Activated CD8-positive, alpha-beta T cell treated with anti-CD3 and anti-CD28 coated beads for 36 hours (primary cell): ENCODE measurements around the gene TDP1. TPM values are rescaled to one million over a fixed set of nuclear protein-coding genes. Genes with fewer than 3 reads are reported as not detected.

ENCODE experiments used
- ATAC-seq: fragments of 200-7000 bp; cut with Tn5 transposase; one replicate; pipeline ENCODE4 v1.10.0; 2021; ENCODE audit warnings: mild to moderate bottlenecking, moderate library complexity
- CTCF ChIA-PET: fragments of 350-600 bp; sonication (Branson Sonifier 250); formaldehyde crosslinking; loops from one replicate; lab custom pipeline; 2021; ENCODE audit warnings: antibody characterized with exemption; lab: Charles Lee
- POLR2A ChIA-PET: fragments of 350-600 bp; sonication (Branson Sonifier 250); formaldehyde crosslinking; loops from one replicate; lab custom pipeline; 2021; ENCODE audit warnings: antibody characterized with exemption; lab: Charles Lee
- DNase-seq: peaks from one replicate; pipeline ENCODE4 v3.0.0-alpha.2; 2020
- H3K27ac Mint-ChIP-seq: one replicate; pipeline ENCODE4 v1.8.0; 2021; ENCODE audit warnings: mild to moderate bottlenecking, mixed read lengths
- H3K27me3 Mint-ChIP-seq: one replicate; pipeline ENCODE4 v1.8.0; 2021; ENCODE audit warnings: mixed read lengths
- H3K36me3 Mint-ChIP-seq: one replicate; pipeline ENCODE4 v1.8.0; 2021; ENCODE audit warnings: low read depth, mixed read lengths
- H3K4me1 Mint-ChIP-seq: one replicate; pipeline ENCODE4 v1.8.0; 2021; ENCODE audit warnings: low read depth, mixed read lengths
- H3K4me3 Mint-ChIP-seq: one replicate; pipeline ENCODE4 v1.8.0; 2021; ENCODE audit warnings: mild to moderate bottlenecking, moderate library complexity, mixed read lengths
- H3K9me3 Mint-ChIP-seq: one replicate; pipeline ENCODE4 v1.8.0; 2021; ENCODE audit warnings: mixed read lengths
- intact Hi-C: fragments of 100-400 bp; cut with micrococcal nuclease; formaldehyde crosslinking; loops from one replicate; pipeline ENCODE4 v1.10.0; 2022
- total RNA-seq, 2 experiments: library from RNA; stranded (reverse); gene quantifications; one replicate each; pipeline ENCODE4 v1.2.3, GENCODE V29; 2021
- TF ChIP-seq, protein P1 (sequence below): fragments of 200-600 bp; IDR thresholded peaks from one replicate; pipeline ENCODE4 v1.8.0; 2022; ENCODE audit warnings: antibody characterized with exemption, mild to moderate bottlenecking

The TDP1 gene
- total RNA-seq, 2 experiments from 2014 or later, result 97.2 to 103 TPM

DNA sequence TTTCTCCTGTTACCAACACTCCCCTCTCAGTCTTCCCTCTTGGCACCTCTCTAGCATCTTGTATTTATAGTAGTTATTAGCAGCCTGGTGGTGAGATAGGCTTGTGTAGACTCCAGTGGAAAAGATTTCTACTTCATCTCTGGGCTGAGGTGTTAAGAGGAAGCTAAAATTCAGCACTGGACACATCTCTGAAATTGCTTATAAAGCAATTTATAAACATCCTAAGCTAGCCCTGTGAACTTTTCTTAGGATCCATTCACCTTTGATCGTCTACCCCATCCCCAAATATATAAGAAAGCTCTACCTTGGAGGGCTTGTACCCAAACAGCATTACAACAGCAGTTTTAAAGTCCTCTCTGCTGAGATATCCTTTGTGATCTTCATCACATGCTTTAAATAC, 2.1 kb upstream of the TDP1 start:
- TF ChIP-seq, protein P1, sequence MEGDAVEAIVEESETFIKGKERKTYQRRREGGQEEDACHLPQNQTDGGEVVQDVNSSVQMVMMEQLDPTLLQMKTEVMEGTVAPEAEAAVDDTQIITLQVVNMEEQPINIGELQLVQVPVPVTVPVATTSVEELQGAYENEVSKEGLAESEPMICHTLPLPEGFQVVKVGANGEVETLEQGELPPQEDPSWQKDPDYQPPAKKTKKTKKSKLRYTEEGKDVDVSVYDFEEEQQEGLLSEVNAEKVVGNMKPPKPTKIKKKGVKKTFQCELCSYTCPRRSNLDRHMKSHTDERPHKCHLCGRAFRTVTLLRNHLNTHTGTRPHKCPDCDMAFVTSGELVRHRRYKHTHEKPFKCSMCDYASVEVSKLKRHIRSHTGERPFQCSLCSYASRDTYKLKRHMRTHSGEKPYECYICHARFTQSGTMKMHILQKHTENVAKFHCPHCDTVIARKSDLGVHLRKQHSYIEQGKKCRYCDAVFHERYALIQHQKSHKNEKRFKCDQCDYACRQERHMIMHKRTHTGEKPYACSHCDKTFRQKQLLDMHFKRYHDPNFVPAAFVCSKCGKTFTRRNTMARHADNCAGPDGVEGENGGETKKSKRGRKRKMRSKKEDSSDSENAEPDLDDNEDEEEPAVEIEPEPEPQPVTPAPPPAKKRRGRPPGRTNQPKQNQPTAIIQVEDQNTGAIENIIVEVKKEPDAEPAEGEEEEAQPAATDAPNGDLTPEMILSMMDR, result no peak
- DNase-seq (no peak), ATAC-seq (no peak)
- H3K27me3 Mint-ChIP-seq, result no peaks in the 10 kb centered on the region
- POLR2A ChIA-PET, result no interaction called here
- peaks cover 24% of the 10 kb centered on the region for H3K4me1 Mint-ChIP-seq
- no peak overlapping the region for H3K27ac Mint-ChIP-seq
- H3K4me3 Mint-ChIP-seq, result peak overlapping the region; percentile 92
- CTCF ChIA-PET, result interaction anchor here (1.1 to 4.7 kb wide), 4 partner anchors 15 to 926 kb away, joined by 3 to 28 read pairs (median 12); no protein-coding TSS in a partner anchor
- H3K36me3 Mint-ChIP-seq, result peaks cover 27% of the 10 kb centered on the region
- intact Hi-C loops, result no loop called here
- H3K9me3 Mint-ChIP-seq, result peaks cover 4% of the 10 kb centered on the region

DNA sequence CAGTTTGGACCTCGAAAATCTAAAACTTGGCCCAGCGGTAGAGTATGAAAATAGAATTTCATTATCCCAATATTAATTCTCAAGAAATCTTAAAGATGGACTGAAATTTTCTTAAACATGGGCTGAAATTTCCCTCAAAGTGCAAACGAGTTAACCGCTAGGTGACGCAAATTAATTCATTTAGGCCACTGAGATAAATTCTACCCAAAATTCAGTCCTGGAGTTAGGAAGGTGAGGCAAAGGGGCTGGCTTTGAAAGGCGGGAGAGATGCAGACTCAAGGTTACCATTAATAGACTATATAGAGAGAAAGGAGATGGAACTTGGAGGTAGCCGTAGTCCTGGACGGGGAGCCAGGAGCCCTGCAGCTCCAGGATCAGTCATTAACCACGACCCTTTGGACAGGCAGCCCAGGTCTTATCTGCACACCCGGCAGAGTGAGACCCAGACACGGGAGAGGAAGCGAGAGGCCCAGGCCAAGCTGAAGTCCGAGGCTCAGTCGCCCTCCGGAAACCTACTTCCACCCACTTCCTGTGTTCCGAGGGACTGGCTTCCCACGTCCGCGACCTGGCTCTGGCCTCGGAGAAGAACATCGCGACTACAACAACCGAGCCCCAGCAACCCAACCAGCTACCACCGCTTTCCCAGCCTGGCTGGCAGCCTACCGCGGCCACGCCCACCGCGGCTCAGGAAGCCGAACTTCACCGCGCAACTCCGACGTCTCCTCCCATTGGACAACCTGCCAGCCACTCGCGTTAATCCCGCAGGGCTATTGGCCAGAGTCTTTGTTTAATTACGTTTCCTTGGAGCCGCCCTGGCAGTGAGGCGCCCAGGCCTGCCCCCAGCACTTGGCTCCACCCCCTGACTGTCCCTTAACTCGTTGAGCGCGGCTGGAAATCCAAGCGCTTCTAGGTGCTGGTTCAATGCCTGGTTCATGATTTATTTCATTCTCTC, 1.4 kb upstream of the TDP1 start, which contains the start of gene EFCAB11:
Gene EFCAB11 (minus strand): TSS at position 661 of the 952 bp plus-strand sequence. CDS start 70 bp downstream, at position 591.
- TF ChIP-seq, protein P1, result no peak
- CTCF ChIA-PET, result interaction anchor here (1.1 to 4.7 kb wide), 4 partner anchors 15 to 927 kb away, joined by 3 to 28 read pairs (median 12); no protein-coding TSS in a partner anchor
- ATAC-seq (peak; percentile 86), DNase-seq (peak; percentile 97)
- POLR2A ChIA-PET, result interaction anchor here (0.8 to 2.7 kb wide), 3 partner anchors 9 to 430 kb away, joined by 4 to 14 read pairs (median 4); no protein-coding TSS in a partner anchor
- Mint-ChIP-seq H3K27me3 (no peaks in the 10 kb centered on the region), H3K27ac (peak within 1 kb of the TSS; percentile 92), H3K4me3 (peak within 1 kb of the TSS; percentile 92), H3K9me3 (peaks cover 4% of the 10 kb centered on the region), H3K4me1 (peaks cover 31% of the 10 kb centered on the region), H3K36me3 (peaks cover 32% of the 10 kb centered on the region)
- intact Hi-C loops, result loop anchor here (5.0 kb wide), 1 partner anchor 337 kb away; no protein-coding TSS in a partner anchor

DNA sequence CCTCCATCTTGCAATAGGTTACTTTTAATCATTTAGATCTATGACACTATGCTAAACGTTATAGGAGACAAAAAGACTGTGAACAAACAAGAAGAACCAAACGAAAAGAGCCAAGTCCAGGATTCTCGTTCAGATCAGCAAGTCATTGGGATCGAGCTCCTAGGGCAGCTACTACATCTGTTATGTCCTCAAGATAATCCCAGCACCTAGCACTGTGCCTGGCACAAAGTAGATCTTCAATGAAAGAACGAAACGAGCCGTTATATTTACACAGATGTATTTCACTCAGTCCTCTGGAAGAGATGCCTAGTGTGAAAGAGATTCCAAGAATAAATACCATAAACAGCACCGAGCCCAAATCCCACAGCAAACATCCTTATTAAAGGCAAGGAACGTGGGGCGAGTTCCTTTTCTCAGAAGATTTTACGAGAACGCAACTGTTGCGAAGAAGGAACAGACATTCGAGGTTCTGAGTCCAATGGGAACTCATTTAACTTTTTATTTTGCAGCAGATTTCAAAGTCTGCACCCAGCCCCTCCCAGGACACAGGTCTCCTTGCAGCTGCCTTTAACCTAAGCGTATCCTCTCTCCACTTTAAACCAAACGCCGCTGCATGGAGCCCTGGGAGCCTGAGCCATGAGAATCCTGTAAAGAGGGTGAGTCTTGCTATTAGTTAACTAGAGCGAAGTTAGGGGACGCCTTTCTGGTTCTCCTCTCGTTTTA, 544 bp upstream of the TDP1 start:
- ChIA-PET POLR2A (interaction anchor here (0.8 to 2.7 kb wide), 5 partner anchors 8 to 429 kb away, joined by 3 to 14 read pairs (median 4); no protein-coding TSS in a partner anchor), CTCF (interaction anchor here (1.1 to 4.7 kb wide), 5 partner anchors 8 to 928 kb away, joined by 3 to 28 read pairs (median 4); no protein-coding TSS in a partner anchor)
- intact Hi-C loops, result loop anchor here (5.0 kb wide), 1 partner anchor 338 kb away; no protein-coding TSS in a partner anchor
- Mint-ChIP-seq H3K9me3 (peaks cover 4% of the 10 kb centered on the region), H3K4me1 (peaks cover 39% of the 10 kb centered on the region), H3K27me3 (no peaks in the 10 kb centered on the region), H3K36me3 (peaks cover 33% of the 10 kb centered on the region), H3K4me3 (peak overlapping the region; percentile 92), H3K27ac (peak overlapping the region; percentile 92)
- ATAC-seq (peak; percentile 8), DNase-seq (no peak)
- TF ChIP-seq, protein P1, result no peak

DNA sequence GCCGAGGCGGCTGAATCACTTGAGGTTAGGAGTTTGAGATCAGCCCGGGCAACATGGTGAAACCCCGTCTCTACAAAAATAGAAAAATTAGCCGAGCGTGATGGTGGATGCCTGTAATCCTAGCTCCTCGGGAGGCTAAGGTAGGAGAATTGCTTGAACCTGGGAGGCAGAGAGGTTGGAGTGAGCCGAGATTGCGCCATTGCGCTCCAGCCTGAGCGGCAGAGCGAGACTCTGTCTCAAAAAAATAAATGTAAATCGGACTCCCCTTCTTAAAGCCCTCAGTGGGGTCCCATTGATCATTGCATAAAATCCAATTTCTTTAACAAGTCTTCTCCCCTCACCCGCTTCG, 908 bp downstream of the TDP1 start:
- H3K36me3 Mint-ChIP-seq, result peaks cover 45% of the 10 kb centered on the region
- no peak for DNase-seq
- peak overlapping the region; percentile 94 for H3K27ac Mint-ChIP-seq
- intact Hi-C loops, result loop anchor here (5.0 kb wide), 1 partner anchor 339 kb away; no protein-coding TSS in a partner anchor
- H3K4me3 Mint-ChIP-seq, result peak overlapping the region; percentile 92
- no peaks in the 10 kb centered on the region for H3K27me3 Mint-ChIP-seq
- H3K9me3 Mint-ChIP-seq, result peaks cover 8% of the 10 kb centered on the region
- ChIA-PET POLR2A (interaction anchor here (1.0 to 2.7 kb wide), 8 partner anchors 9 to 427 kb away, joined by 3 to 14 read pairs (median 4); no protein-coding TSS in a partner anchor), CTCF (interaction anchor here (1.1 to 8.9 kb wide), 5 partner anchors 10 to 443 kb away, joined by 3 to 59 read pairs (median 21); no protein-coding TSS in a partner anchor)
- peaks cover 54% of the 10 kb centered on the region for H3K4me1 Mint-ChIP-seq
- ATAC-seq, result no peak
- TF ChIP-seq, protein P1, result no peak
